ENCODE data around the gene DYRK3. TPM values are rescaled to one million over a fixed set of nuclear protein-coding genes. Genes with fewer than 3 reads are reported as not detected.
A peak's percentile ranks its signal among the peaks of the same experiment; 100 is the strongest.

Gene DYRK3
- total and polyA plus RNA-seq, 2 of the 13 experiments (the other 11 are each of a cell fraction or from before 2014, with no cell fraction given): 0.48 to 2.8 TPM

DNA sequence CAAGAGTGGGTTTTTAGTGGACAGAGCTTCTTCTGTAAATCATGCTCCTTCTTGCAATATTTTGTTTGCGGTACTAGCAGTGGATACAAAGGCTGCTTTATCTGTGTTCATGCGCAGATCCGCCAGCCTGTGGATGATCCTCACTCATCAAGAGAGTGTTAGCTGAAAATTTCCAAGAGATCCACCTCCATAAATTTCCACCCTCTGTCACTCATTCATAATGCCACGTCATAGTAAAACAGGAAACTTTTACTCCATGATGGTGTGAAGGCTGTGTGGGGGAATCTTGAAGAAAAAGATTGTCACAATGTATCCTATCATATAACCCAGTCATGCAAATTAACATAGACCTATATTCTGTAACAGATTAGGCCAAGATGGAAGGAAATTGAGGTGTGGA, 44.9 kb downstream of the DYRK3 start:
- POLR2A ChIA-PET: no interaction called here
- intact Hi-C loops (cut with micrococcal nuclease; ENCODE audit: unreplicated experiment): loop anchor here (5.0 kb wide), 1 partner anchor 68 kb away; the partner anchor contains the start of gene EIF2D
- no TSS peak for BruUV-seq (replicated peaks)
- no peak for DNase-seq (ENCODE audit: low spot score)
- H3K36me3 ChIP-seq (replicated peaks in 1 of 2; ENCODE audit: control insufficient read depth in 1 of 2, insufficient read depth in 2 of 2, low read length in 2 of 2): no peaks in the 10 kb centered on the region
- no peaks in the 10 kb centered on the region for H3K9me3 ChIP-seq (ENCODE audit: low read length)
- H3K27ac ChIP-seq (ENCODE audit: extremely low read length, insufficient read depth, low read length): no peak overlapping the region
- H3K4me2 ChIP-seq (ENCODE audit: low read depth, low read length): no peak overlapping the region
- no peak overlapping the region for H3K9ac ChIP-seq (ENCODE audit: insufficient read depth, low read depth, low read length)
- peaks cover 50% of the 10 kb centered on the region for H3K4me1 ChIP-seq (ENCODE audit: insufficient read depth, low read length)
- H3K79me2 ChIP-seq (ENCODE audit: insufficient read depth, low read length): no peaks in the 10 kb centered on the region
- FAIRE-seq: peak; percentile 30
- no peak overlapping the region for H3K4me3 ChIP-seq (replicated peaks in 1 of 3; ENCODE audit: insufficient read depth in 1 of 3, low read depth in 2 of 3, low read length in 3 of 3)
- ATAC-seq: 0 out of 3 replicates have a peak, but pooled peaks have one; percentile 15
- H3K27me3 ChIP-seq (ENCODE audit: control insufficient read depth in 1 of 2, insufficient read depth in 2 of 2, low read length in 2 of 2): peaks cover 3 to 15% of the 10 kb centered on the region in 2 experiments; a peak in 3 of 5 replicates
- CTCF ChIA-PET (ENCODE audit: low intra/inter-chr PET ratio, low total read pairs): no interaction called here
- TF ChIP-seq ARID5B (CRISPR knock-in tag; IDR thresholded peaks at IDR 0.05) (peak; percentile 41; the same call in 1 of the 2 replicates), EP300 (IDR thresholded peaks at IDR 0.05; ENCODE audit: low read depth in 2 of 2, low read length in 2 of 2) (peak in 1 of 2 experiments; percentile 30; a peak in 1 of 4 replicates), EP300 (CRISPR knock-in tag; IDR thresholded peaks at IDR 0.05; ENCODE audit: borderline replicate concordance) (no peak), BCL6 (CRISPR knock-in tag; IDR thresholded peaks at IDR 0.05) (peak; percentile 86), CREB1 (IDR thresholded peaks at IDR 0.05) (peak; percentile 83), CREB1 (CRISPR knock-in tag; IDR thresholded peaks at IDR 0.05) (no peak), SKI (IDR thresholded peaks at IDR 0.05; ENCODE audit: partially characterized antibody) (no peak), ZKSCAN5 (CRISPR knock-in tag; IDR thresholded peaks at IDR 0.05) (no peak), ZBTB21 (CRISPR knock-in tag; IDR thresholded peaks at IDR 0.05) (peak; percentile 46; the same call in 1 of the 2 replicates)
- TF ChIP-seq, protein P1, sequence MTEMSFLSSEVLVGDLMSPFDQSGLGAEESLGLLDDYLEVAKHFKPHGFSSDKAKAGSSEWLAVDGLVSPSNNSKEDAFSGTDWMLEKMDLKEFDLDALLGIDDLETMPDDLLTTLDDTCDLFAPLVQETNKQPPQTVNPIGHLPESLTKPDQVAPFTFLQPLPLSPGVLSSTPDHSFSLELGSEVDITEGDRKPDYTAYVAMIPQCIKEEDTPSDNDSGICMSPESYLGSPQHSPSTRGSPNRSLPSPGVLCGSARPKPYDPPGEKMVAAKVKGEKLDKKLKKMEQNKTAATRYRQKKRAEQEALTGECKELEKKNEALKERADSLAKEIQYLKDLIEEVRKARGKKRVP (CRISPR knock-in tag; IDR thresholded peaks at IDR 0.05): 0 out of 4 replicates have a peak, but pooled peaks of 1 of the 2 experiments have one; percentile 25
- in situ Hi-C loops (cut with HindIII; ENCODE audit: extremely low pct_ligation_motif_present, low pct_unique_long_range_greater_than_20kb): no loop called here
- no peaks in the 10 kb centered on the region for H4K20me1 ChIP-seq (ENCODE audit: insufficient read depth, low read length)
- 1% methylated on average over 4 of the region's 4 CpGs for WGBS (ENCODE audit: low lambda C conversion rate)
- H2AFZ ChIP-seq (ENCODE audit: low read length): no peak overlapping the region
